Endodermal cell (in vitro differentiated cells): ENCODE measurements around the gene PANX2. TPM values are rescaled to one million over a fixed set of nuclear protein-coding genes. Genes with fewer than 3 reads are reported as not detected.

Source experiments
- DNase-seq: peaks from one replicate; pipeline ENCODE4 v3.0.0-alpha.2; 2017
- H3K27ac ChIP-seq: 2 replicates; pipeline ENCODE4 v1.5.1; 2013; ENCODE audit warnings: mild to moderate bottlenecking, low read depth, low read length, moderate library complexity
- H3K27me3 ChIP-seq: 2 replicates; pipeline ENCODE4 v1.6.1; 2013; ENCODE audit warnings: mild to moderate bottlenecking, low read length, moderate library complexity; ENCODE audit not compliant: insufficient read depth, control insufficient read depth, poor library complexity, severe bottlenecking
- H3K36me3 ChIP-seq: 2 replicates; pipeline ENCODE4 v1.7.0; 2013; ENCODE audit warnings: mild to moderate bottlenecking, low read length, moderate library complexity; ENCODE audit not compliant: control insufficient read depth, insufficient read depth
- H3K4me1 ChIP-seq: one replicate; pipeline ENCODE4 v1.7.0; 2013; ENCODE audit warnings: low read length; ENCODE audit not compliant: control insufficient read depth, insufficient read depth
- H3K4me3 ChIP-seq: 2 replicates; pipeline ENCODE4 v1.5.1; 2013; ENCODE audit warnings: mild to moderate bottlenecking, low read length, moderate library complexity
- H3K9ac ChIP-seq: 2 replicates; pipeline ENCODE4 v1.6.1; 2013; ENCODE audit warnings: mild to moderate bottlenecking, low read length, moderate library complexity; ENCODE audit not compliant: poor library complexity, severe bottlenecking; ENCODE audit errors: extremely low read depth
- H3K9me3 ChIP-seq: 2 replicates; pipeline ENCODE4 v1.6.1; 2013; ENCODE audit warnings: mild to moderate bottlenecking, low read length, moderate library complexity; ENCODE audit not compliant: control insufficient read depth
- H3K27ac Mint-ChIP-seq: 2 replicates; pipeline ENCODE4 v1.8.0; 2020; ENCODE audit warnings: mixed read lengths
- H3K27me3 Mint-ChIP-seq: 2 replicates; pipeline ENCODE4 v1.8.0; 2021; ENCODE audit warnings: mild to moderate bottlenecking, mixed read lengths; ENCODE audit not compliant: insufficient read depth
- H3K36me3 Mint-ChIP-seq: 2 replicates; pipeline ENCODE4 v1.8.0; 2020; ENCODE audit warnings: low read depth, mixed read lengths
- H3K4me1 Mint-ChIP-seq: 2 replicates; pipeline ENCODE4 v1.8.0; 2020; ENCODE audit warnings: mixed read lengths
- H3K4me3 Mint-ChIP-seq: 2 replicates; pipeline ENCODE4 v1.8.0; 2020; ENCODE audit warnings: mild to moderate bottlenecking, moderate library complexity, mixed read lengths
- H3K9me3 Mint-ChIP-seq: 2 replicates; pipeline ENCODE4 v1.8.0; 2020; ENCODE audit warnings: mild to moderate bottlenecking, mixed read lengths
- CTCF ChIP-seq: fragments of 200-600 bp; sonication (generic); conservative IDR thresholded peaks from 2 replicates; pipeline ENCODE4 v1.5.0; 2021; ENCODE audit warnings: antibody characterized with exemption, mild to moderate bottlenecking
- WGBS, 2 experiments: methylation state at CpG; one replicate each; pipeline versions ENCODE4 v1.1.5 to v1.1.7; 2013; ENCODE audit warnings: missing lambda C conversion rate in 2 of 2, mixed read lengths in 1 of 2; ENCODE audit not compliant: insufficient coverage in 1 of 2, insufficient read length in 1 of 2; 5-methylcytosine and 5-hydroxymethylcytosine counted together
- total RNA-seq, 2 donors: library from RNA; stranded (reverse); fragmentation: NEBNext Ultra II Directional in 1 of 2; extraction: Animal tissue kit (Norgen Biotek cat#: 25700) in 1 of 2; gene quantifications; 2 replicates in 1 of 2; 3 replicates in 1 of 2; pipeline ENCODE4 v1.2.1, GENCODE V29; 2021

PANX2 gene
- total RNA-seq, 2 donors from 2014 or later = 8.8 to 11.2 TPM

GRCh38 chr22:50160947-50161346, 9.6 kb upstream of the PANX2 start:
- H3K27me3 ChIP-seq = peaks cover 7% of the 10 kb centered on the region
- no peak overlapping the region for H3K4me3 ChIP-seq
- H3K36me3 ChIP-seq = no peaks in the 10 kb centered on the region
- no peaks in the 10 kb centered on the region for H3K9me3 ChIP-seq
- TF ChIP-seq CTCF = peak; percentile 29
- H3K9ac ChIP-seq = no peak overlapping the region
- peak; percentile 47 for DNase-seq
- H3K27ac Mint-ChIP-seq = no peak overlapping the region
- no peak overlapping the region for H3K27ac ChIP-seq
- no peaks in the 10 kb centered on the region for H3K4me1 ChIP-seq
- H3K4me1 Mint-ChIP-seq = peaks cover 4% of the 10 kb centered on the region
- WGBS, 2 experiments = 87 to 88% methylated on average over 7 of the region's 7 CpGs
- no peak overlapping the region for H3K4me3 Mint-ChIP-seq
- peaks cover 3% of the 10 kb centered on the region for H3K27me3 Mint-ChIP-seq
- no peaks in the 10 kb centered on the region for H3K36me3 Mint-ChIP-seq
- H3K9me3 Mint-ChIP-seq = no peaks in the 10 kb centered on the region

GRCh38 chr22:50161508-50162390, 8.8 kb upstream of the PANX2 start:
- Mint-ChIP-seq H3K27me3 (peaks cover under 1% of the 10 kb centered on the region), H3K27ac (no peak overlapping the region), H3K36me3 (no peaks in the 10 kb centered on the region), H3K4me1 (peaks cover 4% of the 10 kb centered on the region), H3K9me3 (peaks cover under 1% of the 10 kb centered on the region), H3K4me3 (no peak overlapping the region)
- Histone ChIP-seq H3K27ac (no peak overlapping the region), H3K4me3 (no peak overlapping the region), H3K4me1 (no peaks in the 10 kb centered on the region), H3K9ac (no peak overlapping the region), H3K27me3 (peaks cover 7% of the 10 kb centered on the region), H3K36me3 (no peaks in the 10 kb centered on the region), H3K9me3 (no peaks in the 10 kb centered on the region)
- peak; percentile 53 for DNase-seq
- no peak for TF ChIP-seq CTCF
- 90% methylated on average over 15 to 23 of the region's 23 CpGs for WGBS, 2 experiments

DNA sequence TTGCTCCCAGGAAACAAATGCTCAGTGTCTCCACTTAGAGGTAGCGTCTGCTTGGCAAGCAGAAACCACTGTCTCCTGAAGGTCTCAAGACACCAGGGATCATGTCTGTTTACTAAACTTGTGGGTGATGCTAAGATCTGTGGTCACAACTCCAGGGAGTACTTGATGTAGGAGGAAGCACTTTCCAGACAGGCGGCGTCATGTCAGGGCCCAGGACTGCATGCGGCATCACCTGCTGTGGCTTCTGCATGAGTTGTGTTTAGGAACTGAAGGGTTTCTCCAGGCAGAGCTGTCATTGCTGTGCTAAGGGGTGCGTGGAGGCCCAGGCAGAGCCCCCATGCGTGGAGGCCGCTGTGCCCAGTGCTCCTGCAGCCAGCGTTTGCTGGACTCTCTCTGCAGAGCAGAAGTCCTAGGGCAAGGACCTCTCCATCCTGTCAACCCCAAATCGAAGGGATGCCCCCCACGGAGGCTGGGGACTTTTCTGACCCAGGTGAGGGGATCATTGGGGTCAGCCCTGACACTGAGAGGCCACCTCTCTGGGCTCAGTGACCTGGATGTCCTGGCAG, 8.1 kb upstream of the PANX2 start:
- DNase-seq = no peak
- Histone ChIP-seq H3K27ac (no peak overlapping the region), H3K9ac (no peak overlapping the region), H3K36me3 (no peaks in the 10 kb centered on the region), H3K27me3 (peaks cover 2% of the 10 kb centered on the region), H3K4me3 (no peak overlapping the region), H3K9me3 (no peaks in the 10 kb centered on the region), H3K4me1 (no peaks in the 10 kb centered on the region)
- Mint-ChIP-seq H3K27me3 (peaks cover 6% of the 10 kb centered on the region), H3K4me3 (no peak overlapping the region), H3K36me3 (no peaks in the 10 kb centered on the region), H3K9me3 (peaks cover 3% of the 10 kb centered on the region), H3K27ac (no peak overlapping the region), H3K4me1 (peaks cover 4% of the 10 kb centered on the region)
- WGBS, 2 experiments = 88 to 96% methylated on average over 9 to 10 of the region's 10 CpGs
- TF ChIP-seq CTCF = no peak
